ENCODE measurements around the gene SCN4A.

DNA sequence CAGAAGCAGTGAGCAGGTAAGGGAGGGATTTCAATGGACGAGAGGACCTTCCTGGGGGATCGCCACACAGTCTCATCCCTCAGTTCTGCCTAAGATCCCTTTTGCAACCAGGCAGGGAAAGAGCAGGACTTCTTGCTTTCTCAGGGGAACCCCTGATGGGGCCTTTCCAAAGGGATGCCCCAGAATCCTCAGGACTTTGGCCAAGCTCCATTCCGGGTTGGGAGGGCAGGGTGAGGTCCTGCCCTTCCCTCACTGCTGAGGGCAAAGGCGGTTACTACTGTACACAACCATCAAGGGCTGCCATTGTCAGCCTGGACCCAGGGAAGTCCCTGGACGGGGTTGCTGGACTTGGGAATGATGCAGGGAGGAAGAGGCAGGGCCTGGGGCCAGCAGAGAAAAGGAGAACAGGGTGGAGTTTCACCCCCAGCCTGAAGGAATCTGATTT is 35.1 kb upstream of the SCN4A start:
- TF ChIP-seq EZH2 (IDR thresholded peaks at IDR 0.05; ENCODE audit: borderline replicate concordance, insufficient read depth, low read length, poor library complexity, severe bottlenecking) (no peak), CTCF (IDR thresholded peaks at IDR 0.05; ENCODE audit: poor library complexity, severe bottlenecking) (no peak), RAD21 (conservative IDR thresholded peaks at IDR 0.05) (no peak), EP300 (conservative IDR thresholded peaks at IDR 0.05; ENCODE audit: poor library complexity, severe bottlenecking) (no peak), POLR2AphosphoS5 (IDR thresholded peaks at IDR 0.05) (no peak), SMC3 (conservative IDR thresholded peaks at IDR 0.05; ENCODE audit: poor library complexity) (no peak), MXI1 (conservative IDR thresholded peaks at IDR 0.05; ENCODE audit: poor library complexity, severe bottlenecking) (no peak)

All from neural cell (in vitro differentiated cells).